ENCODE results near the gene PPP1R16B. TPM values are rescaled to one million over a fixed set of nuclear protein-coding genes. Genes with fewer than 3 reads are reported as not detected.
"Not testable (repeated sequence)": the region's sequence is repeated elsewhere in the genome, so short reads cannot be mapped to it uniquely, and the experiment has no call there.

PPP1R16B gene
- polyA plus RNA-seq, 3 donors, result 2.9 to 9.0 (median 6.8) TPM

DNA sequence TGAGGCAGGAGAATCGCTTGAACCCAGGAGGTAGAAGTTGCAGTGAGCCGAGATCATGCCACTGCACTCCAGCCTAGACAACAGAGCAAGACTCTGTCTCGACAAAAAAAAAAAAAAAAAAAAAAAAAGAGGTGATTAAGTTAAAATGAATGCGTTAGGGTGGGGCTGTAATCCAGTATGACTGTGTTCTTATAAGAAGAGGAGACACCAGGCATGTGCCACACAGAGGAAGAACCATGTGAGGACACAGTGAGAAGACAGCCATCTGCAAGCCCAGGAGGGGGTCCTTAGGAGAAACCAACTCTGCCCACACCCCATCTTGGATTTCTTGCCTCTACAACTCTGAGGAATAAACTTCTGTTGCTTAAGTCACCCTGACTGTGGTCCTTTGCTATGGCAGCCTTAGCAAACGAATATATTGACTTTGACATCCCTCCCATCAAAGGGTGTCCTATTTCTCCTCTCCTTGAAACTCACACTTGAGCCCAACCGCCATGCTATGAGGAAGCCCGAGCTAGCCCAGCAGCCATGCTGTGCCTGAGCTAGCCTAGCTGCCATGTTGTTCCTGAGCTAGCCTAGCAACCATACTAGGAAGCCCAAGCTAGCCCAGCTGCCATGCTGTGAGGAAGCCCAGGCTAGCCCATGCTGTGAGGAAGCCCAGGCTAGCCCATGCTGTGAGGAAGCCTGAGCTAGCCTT is 15.8 kb upstream of the PPP1R16B start:
- no peak overlapping the region for H3K27ac ChIP-seq (ENCODE audit: low read depth, low read length)
- WGBS, 3 donors, result 71 to 88% (median 87%) methylated on average over 7 of the region's 7 CpGs

DNA sequence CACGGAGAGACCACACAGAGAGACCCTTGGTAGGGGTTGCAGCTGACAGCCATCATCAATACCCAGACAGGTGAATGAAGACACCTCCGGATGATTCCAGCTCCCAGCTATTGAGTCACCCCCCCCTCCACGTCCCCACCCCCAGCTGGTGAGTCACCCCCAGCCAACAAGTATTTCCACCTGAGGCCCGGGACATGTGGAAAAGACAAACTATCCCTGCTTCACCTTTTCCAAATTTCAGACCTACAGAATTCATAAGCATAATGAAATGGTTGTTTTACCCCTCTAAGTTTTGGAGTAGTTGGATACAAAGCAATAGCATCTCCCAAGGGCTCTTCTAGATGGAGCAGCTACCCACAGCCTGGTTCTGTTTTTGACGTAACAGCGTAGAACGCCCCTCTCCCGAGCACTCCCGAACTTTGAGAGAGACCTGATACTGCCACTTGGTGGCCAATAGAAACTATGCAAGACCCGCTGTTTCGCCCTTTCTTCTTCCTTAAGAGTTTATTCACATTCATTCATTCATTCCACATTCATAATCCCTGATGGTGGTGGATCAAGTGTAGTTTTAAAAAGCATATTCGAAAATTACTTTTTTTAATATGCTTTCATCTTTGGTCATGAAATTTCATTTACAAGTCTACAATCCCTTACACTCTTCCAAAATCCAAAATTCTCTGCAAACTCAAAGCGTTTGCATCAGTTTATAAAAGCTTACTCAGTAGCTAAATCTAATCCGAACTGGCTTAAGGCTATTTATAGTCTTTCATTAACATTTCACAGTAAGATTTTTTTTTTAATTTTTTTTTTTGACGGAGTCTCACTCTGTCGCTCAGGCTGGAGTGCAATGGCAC is 15.1 kb upstream of the PPP1R16B start:
- no peak overlapping the region for H3K27ac ChIP-seq (ENCODE audit: low read depth, low read length)
- 39 to 51% (median 39%) methylated on average over 16 of the region's 16 CpGs for WGBS, 3 donors

DNA sequence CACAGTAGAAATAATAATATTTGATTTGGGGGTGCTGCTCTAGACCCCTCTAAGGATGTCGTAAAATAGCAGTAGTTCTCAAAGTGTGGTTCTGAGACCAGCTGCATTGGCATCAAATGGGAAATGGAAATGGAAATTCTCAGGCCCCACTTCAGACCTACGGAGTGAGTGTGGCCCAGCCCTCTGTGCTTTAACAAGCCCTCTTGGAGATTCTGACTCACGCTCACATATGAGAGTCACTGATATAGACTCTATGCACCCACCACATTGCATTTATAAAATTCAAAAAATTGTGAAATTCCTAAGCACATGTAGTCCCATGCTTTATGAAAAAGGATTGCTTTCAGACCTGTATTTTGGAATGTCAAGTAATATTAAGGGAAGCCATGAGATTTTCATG is 14.2 kb upstream of the PPP1R16B start:
- H3K27ac ChIP-seq (ENCODE audit: low read depth, low read length), result no peak overlapping the region
- 70 to 94% (median 85%) methylated on average over 3 of the region's 3 CpGs for WGBS, 3 donors

DNA sequence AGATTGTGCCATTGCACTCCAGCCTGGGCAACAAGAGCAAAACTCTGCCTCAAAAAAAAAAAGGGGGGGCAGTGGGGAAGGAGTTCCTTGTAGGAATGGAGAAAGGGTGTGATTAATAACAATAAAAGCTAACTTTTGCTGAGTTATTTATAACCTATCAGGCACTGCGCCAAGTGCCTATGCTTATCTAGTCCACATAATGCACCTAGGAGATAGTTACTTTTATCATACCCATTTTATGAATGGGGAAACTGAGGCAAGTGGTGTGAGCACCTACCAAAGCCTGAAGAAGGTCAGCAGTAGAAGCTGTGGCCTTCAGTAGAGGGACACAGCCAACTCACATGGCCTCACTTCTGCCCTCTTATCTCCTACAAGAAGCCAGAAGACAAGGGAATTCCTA is 13.6 kb upstream of the PPP1R16B start:
- no peak overlapping the region for H3K27ac ChIP-seq (ENCODE audit: low read depth, low read length)
- 88 to 97% (median 96%) methylated on average over 1 of the region's 1 CpG for WGBS, 3 donors

DNA sequence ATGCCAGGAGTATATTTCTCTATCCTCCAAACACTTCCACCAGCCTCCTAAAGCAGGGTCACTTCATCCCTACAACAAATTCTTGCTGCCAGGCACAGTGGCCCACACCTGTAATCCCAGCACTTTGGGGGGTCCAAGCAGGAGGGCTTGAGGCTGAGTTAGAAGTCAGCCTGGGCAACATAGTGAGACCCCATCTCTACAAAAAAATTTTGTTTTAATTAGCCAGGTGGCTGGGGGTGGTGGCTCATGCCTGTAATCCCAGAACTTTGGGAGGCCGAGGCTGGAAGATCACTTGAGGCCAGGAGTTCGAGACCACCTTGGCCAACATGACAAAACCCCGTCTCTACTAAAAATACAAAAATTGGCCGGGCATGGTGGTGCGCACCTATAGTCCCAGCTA is 11.4 kb upstream of the PPP1R16B start:
- 95 to 97% (median 97%) methylated on average over 5 of the region's 5 CpGs for WGBS, 3 donors
- not testable (repeated sequence) for H3K27ac ChIP-seq (ENCODE audit: low read depth, low read length)

DNA sequence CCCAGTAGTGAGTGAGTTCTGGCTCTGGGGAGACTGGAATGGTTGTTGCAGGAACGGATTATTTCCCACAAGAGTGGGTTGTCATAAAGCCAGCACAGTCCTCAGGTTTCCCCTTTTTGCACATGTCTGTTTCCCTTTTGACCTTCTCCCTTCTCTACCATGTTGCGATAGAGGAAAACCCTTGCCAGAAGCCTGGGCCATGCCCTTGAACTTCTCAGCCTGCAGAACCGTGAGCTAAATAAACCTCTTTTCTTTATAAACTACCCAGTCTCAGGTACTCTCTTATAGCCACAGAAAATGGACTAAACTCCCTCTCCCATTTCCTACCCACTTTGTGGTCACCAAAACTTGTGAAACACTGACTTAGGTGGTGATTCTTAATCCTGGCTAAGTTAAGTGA is 7.2 kb upstream of the PPP1R16B start:
- H3K27ac ChIP-seq (ENCODE audit: low read depth, low read length), result no peak overlapping the region
- WGBS, 3 donors, result 62 to 73% (median 73%) methylated on average over 3 of the region's 3 CpGs

DNA sequence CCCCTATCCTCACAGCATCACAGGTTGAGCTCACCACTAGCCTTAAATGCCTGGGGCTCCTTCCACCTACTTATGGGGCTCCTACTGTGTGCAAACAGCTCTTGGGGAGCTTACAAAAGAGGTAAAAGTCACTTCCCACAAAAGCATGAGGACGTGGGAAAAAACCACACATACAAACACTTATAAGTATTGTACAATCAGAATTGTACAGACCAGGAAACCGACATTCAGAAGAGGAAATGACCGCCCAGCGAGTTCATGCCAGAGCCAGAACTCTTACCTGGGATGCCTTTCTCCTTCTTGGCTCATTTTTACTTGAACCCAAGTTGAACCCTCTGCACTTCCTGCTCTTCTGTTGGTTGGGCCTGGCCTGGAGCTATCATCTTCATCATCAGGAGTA is 6.3 kb upstream of the PPP1R16B start:
- no peak overlapping the region for H3K27ac ChIP-seq (ENCODE audit: low read depth, low read length)
- 34 to 63% (median 46%) methylated on average over 4 of the region's 4 CpGs for WGBS, 3 donors

DNA sequence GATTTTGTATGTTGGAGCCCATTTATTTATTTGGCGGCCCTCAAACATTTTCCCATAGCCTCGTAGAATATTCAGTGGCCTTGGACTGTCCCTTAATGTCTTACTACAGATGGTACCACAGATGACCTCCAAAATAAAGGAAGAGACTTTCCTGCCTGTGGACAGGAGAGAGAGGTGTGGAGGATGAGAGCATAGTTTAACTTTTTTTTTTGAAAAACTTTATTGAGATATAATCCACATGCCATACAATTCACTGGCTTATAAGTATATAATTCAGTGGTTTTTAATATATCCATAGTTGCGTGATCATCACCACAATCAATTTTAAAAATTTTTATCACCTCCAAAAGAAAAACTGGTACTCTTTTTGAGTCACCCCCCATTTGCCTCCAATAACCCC is 4.6 kb upstream of the PPP1R16B start:
- H3K27ac ChIP-seq (ENCODE audit: low read depth, low read length), result no peak overlapping the region
- WGBS, 3 donors, result 88 to 94% (median 94%) methylated on average over 3 of the region's 3 CpGs

DNA sequence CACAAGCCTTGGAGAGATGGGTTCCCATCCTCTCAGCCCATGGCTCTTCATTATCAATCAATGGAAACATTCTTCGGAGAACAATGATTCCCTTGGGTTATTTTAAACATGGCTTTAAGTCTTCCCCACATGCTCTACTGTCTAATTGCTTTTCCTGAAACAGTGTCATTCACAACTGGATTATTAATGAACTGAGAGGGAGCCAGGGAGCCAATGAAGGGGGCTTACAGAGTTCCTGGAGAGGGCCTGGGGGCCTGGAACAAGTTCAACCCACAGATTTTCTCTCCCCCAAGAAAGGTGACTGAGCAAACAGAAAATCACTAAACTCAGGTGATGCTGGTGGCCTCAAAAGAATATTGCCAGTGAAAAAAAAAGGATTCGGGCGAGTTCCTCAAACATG is 1.3 kb upstream of the PPP1R16B start:
- no peak overlapping the region for H3K27ac ChIP-seq (ENCODE audit: low read depth, low read length)
- WGBS, 3 donors, result 70 to 81% (median 74%) methylated on average over 3 of the region's 3 CpGs

DNA sequence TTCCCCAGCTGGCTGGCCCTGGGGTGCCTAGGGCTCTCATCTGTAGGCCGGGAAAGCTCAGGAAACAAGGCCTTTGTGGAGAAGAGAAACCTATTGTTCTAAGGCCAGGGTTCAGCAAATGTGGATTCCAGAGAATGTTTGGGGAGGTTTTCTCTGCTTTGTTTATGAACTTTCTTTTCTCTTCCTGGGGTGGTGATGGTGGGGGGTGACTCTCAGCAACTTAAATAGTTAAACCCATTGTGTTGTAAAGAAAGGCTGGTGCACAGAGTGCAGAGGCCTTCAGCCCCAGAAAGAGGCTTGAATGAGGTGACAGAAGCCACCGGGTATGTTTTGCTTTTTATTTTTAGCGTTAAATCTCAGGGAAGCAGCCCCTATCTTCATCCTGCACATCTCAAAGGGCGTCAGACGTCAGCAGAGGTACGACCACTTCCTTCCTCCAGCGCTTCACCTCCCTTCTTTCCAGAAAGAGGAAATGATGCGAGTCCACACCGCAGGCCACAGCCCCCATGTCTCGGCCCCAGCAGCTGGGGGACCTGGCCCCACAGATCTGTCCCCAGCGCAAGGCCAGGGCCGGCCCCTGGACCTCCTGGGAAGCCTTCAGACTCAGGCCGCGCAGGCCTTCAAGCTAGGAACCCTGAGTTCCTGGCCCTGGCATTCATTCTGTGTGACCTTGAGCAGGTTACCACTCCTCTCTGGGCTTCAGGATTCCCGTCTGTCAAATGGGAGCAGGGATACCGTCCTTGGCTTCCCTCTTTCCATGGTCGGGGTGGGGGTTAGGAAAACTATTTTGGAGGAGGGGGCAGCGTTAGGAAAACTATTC is 605 bp upstream of the PPP1R16B start:
- no peak overlapping the region for H3K27ac ChIP-seq (ENCODE audit: low read depth, low read length)
- whole genome bisulfite sequencing, 3 donors, result 30 to 54% (median 33%) methylated on average over 18 of the region's 18 CpGs

DNA sequence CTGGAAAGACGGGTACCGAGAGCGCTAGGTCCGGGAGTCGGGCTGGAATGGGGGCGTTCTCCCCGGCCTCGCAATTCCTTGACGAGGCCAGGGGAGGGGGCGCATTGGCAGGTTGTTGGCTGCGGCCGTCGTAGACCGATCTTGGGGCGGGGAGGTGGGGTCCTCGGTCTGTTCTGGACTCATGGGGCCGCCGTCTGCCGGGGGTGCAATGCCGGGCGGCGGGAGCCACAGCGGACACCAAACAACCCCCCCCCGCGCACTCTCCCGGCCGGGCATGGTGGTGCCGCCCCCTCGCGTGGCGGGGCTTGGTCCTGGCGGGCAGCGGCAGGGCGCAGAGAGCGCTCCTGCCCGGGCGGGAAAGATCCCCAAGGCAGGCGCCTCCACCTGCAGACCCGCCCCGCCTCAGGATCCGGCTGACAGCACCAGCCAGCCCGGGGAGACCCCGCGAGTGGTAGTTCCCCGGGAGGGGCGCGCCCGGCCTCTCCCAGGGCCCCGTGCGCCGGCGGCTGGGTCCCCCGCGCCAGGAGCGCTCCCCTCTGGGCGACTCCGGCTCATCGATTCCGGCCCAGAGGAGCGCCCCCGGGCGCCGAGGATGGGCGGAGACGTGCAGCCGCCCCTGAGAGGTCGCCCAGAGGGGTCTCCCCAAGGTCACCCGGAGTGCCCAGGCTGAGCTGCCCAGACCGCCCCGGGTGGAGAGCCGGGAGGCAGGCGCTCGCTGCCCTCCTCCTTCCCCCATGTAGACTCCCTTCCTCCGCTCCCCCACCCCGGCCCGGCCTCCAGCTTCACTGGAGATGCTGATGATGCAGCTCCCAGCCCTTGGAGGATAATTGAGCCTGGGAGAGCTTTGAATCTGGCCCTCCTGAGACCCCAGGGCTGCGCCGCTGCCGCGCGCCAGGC is 709 bp downstream of the PPP1R16B start:
- 1% methylated on average over 66 to 81 of the region's 81 CpGs for WGBS, 3 donors
- H3K27ac ChIP-seq (ENCODE audit: low read depth, low read length), result no peak overlapping the region

DNA sequence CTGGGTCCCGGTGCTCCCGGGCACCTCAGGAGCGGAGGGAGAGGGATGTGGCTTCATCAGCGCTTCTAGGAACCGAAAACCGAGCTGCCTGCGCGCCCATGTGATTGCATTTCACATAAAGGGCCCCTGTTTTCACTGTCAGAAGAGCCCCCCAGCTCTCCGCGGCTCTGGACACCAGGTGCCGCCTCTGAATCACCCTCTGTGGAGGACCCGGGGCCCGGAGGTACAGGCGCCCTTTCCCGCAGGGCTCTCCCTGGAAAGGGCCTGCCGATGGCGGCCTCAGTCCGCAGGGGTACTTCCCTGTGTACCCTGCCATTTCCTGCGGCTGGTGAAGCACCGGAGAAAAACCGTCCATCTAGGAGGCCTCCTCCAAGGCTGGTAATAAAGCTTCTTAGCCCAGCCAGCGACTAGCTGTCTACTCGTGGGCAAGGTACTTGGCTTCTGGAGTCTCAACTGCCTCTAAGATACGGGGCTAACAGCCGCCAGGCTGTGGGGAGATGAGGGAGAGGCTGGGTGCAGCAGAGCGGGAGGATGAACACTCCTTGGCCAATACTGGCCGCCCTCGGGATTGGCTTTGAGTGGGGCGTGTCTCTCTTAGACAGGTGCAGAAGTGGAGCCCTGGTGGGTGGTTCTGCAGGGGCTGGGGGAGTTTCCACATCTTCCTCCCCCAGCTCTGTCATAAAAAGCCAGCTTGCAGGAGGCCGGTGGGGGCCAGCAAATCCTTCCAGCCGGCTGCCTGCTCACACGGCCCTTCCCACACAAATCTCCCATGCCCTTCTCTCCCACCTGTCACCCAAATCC is 1.6 kb downstream of the PPP1R16B start:
- 10 to 20% (median 15%) methylated on average over 32 of the region's 32 CpGs for WGBS, 3 donors
- no peak overlapping the region for H3K27ac ChIP-seq (ENCODE audit: low read depth, low read length)

DNA sequence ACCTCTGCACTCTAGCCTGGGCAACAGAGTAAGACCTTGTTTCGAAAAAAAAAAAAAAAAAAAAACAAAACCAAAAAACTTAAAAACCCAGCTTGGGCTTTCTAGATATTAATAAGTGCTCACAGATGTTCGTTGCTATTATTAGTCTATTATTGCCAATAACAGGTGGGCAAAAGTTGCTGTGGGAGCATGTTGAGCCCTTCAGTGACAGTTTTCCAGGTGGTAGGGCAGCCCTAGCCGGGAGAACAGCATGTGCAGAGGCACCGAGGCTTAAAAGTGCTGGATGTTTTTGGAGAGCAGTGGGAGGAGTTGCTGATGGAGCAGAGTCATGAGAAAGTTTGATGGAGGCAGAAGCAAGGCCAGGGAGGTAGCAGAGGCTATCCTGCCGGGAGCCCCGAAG is 4.4 kb downstream of the PPP1R16B start:
- H3K27ac ChIP-seq (ENCODE audit: low read depth, low read length), result no peak overlapping the region
- WGBS, 3 donors, result 51 to 70% (median 59%) methylated on average over 6 of the region's 6 CpGs

DNA sequence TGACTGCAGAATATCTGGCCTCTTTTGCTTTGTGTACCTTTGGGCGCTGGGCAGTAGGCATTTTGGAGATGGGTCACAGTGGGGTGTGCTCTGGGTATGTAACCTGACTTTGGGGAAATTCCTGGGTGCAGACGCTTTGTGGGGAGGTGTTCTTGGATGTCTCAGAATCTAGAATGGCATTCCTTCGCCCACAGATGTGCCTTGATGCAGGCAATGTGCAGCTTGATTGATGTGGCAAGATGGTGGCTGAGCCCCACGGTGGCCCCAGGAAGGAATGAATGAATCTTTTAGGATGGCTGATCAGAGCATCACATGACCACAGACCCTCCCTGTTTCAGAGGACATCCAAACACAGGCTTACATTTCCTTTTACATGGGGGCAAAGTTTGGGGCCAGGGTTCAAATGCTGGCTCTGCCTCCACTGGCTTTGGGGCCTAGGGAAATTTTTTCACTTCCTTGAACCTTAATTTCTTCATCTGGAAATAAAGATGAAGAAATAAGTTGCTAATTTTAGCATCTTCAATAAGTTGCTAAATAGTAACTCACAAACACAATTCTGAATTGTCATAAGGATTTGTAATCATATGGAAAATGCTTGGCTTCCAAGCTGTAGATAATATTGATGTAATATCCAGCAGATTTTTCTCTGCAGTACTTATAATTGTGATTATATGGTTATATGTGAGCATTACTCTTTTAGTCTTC is 5.6 kb downstream of the PPP1R16B start:
- 76 to 81% (median 77%) methylated on average over 4 of the region's 4 CpGs for WGBS, 3 donors

DNA sequence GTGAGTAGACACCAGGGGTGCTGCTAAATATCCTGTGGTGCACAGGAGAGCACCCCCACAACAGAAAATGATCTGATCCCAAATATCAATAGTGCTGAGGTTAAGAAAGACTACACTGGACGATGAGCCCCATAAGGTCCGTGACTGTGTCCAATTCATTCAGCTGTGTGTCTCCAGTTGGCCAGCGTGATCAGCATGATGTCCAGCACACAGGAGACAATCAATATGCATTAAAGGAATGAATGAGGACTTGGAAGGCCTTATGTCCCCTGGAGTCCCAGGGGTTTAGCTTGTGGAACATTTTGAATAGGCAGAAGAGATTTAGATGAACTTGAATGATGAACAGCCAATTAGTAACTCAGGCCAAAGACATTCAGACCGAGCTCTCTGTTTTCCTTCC is 6.3 kb downstream of the PPP1R16B start:
- WGBS, 3 donors, result 65 to 70% (median 68%) methylated on average over 4 of the region's 4 CpGs
- no peak overlapping the region for H3K27ac ChIP-seq (ENCODE audit: low read depth, low read length)

More for the DNA sequence above, 5.6 kb downstream of the PPP1R16B start:
- no peak overlapping the region for H3K27ac ChIP-seq (ENCODE audit: low read depth, low read length)

DNA sequence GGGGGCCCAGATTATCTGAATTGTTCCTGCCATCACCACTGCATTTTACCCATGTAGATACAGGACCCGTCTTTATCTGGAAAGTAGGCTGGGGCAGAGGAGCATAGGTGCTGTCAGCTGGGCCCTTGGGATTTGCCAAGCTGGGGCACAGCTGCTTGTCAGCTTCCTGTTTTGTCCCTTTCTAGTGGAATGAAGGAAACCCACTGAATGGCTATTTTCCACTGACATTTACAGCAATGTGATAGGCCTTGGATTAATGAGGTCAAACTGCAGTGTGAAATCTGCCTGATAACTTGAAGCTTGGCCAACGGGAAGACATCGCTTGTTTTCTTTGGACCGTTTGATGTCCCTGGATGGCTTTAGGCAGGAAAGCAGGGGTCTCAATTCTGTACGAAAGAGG is 6.7 kb downstream of the PPP1R16B start:
- no peak overlapping the region for H3K27ac ChIP-seq (ENCODE audit: low read depth, low read length)
- 46 to 62% (median 49%) methylated on average over 5 of the region's 5 CpGs for WGBS, 3 donors
